Stomach (tissue), 4 donors: ENCODE data around the gene FBXL15.

ENCODE experiments used
- POLR2A ChIP-seq, 4 donors: fragments of 450-650 bp; IDR thresholded peaks; one replicate each; pipeline ENCODE4 v1.6.1; 2016; ENCODE audit warnings: antibody characterized with exemption in 4 of 4, control low read depth in 2 of 4, mild to moderate bottlenecking in 1 of 4, moderate library complexity in 1 of 4
- TF ChIP-seq, protein P1 (sequence below), 7 experiments: fragments of 450-650 bp in 4 of 7; fragments of 200-600 bp in 3 of 7; sonication (generic) in 3 of 7; IDR thresholded peaks; one replicate each; pipeline ENCODE4 v1.5.1; 2016 to 2019; ENCODE audit warnings: antibody characterized with exemption in 7 of 7, control low read depth in 2 of 7, mild to moderate bottlenecking in 1 of 7

DNA sequence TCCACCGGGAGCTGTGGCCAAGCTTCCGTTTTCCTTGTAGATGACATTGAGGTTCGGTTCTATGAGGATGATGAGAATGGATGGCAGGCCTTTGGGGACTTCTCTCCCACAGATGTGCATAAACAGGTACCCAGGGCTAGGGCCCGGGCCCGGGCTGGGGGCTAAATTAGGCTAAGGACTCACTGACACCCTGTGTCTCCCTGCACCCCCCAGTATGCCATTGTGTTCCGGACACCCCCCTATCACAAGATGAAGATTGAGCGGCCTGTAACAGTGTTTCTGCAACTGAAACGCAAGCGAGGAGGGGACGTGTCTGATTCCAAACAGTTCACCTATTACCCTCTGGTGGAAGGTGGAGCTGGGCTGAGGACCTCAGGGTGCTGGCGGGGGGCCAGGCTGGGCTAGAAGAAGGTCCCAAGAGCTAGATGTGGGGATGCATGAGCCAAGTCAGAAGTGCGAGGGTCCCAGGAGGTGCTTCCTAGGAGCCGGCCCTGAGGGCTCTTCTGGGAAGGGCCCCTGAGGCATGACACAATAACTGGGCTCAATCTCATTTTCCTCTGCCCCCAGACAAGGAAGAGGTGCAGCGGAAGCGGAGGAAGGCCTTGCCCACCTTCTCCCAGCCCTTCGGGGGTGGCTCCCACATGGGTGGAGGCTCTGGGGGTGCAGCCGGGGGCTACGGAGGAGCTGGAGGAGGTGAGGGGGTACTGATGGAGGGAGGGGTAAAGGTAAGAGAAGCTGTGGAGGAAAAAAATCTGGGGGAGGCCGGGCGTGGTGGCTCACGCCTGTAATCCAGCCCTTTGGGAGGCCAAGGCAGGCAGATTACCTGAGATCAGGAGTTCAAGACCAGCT is 22.2 kb upstream of the FBXL15 start:
- TF ChIP-seq, protein P1, sequence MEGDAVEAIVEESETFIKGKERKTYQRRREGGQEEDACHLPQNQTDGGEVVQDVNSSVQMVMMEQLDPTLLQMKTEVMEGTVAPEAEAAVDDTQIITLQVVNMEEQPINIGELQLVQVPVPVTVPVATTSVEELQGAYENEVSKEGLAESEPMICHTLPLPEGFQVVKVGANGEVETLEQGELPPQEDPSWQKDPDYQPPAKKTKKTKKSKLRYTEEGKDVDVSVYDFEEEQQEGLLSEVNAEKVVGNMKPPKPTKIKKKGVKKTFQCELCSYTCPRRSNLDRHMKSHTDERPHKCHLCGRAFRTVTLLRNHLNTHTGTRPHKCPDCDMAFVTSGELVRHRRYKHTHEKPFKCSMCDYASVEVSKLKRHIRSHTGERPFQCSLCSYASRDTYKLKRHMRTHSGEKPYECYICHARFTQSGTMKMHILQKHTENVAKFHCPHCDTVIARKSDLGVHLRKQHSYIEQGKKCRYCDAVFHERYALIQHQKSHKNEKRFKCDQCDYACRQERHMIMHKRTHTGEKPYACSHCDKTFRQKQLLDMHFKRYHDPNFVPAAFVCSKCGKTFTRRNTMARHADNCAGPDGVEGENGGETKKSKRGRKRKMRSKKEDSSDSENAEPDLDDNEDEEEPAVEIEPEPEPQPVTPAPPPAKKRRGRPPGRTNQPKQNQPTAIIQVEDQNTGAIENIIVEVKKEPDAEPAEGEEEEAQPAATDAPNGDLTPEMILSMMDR (IDR thresholded peaks at IDR 0.05), result no peak
- no peak for TF ChIP-seq POLR2A (IDR thresholded peaks at IDR 0.05)
